Upper lobe of right lung (tissue), 1 donor: ENCODE data around the gene FHAD1. TPM values are rescaled to one million over a fixed set of nuclear protein-coding genes. Genes with fewer than 3 reads are reported as not detected.
A peak's percentile ranks its signal among the peaks of the same experiment; 100 is the strongest.

ENCODE experiments used
- ATAC-seq: fragments of 200-7000 bp; cut with Tn5 transposase; one replicate; pipeline ENCODE4 v1.9.1; 2020; ENCODE audit warnings: mild to moderate bottlenecking, moderate library complexity
- DNase-seq: peaks from one replicate; pipeline ENCODE4 v3.0.0-alpha.2; 2020
- H3K27ac ChIP-seq: fragments of 200-600 bp; one replicate; pipeline ENCODE4 v1.8.0; 2022
- H3K27me3 ChIP-seq: fragments of 200-600 bp; one replicate; pipeline ENCODE4 v1.8.0; 2022; ENCODE audit warnings: mild to moderate bottlenecking
- H3K36me3 ChIP-seq: fragments of 200-600 bp; one replicate; pipeline ENCODE4 v1.8.0; 2022
- H3K4me1 ChIP-seq: fragments of 200-600 bp; one replicate; pipeline ENCODE4 v1.8.0; 2022
- H3K4me3 ChIP-seq: fragments of 200-600 bp; one replicate; pipeline ENCODE4 v1.8.0; 2022; ENCODE audit warnings: mild to moderate bottlenecking
- H3K9me3 ChIP-seq: fragments of 200-600 bp; one replicate; pipeline ENCODE4 v1.8.0; 2022
- CTCF ChIP-seq: fragments of 200-600 bp; IDR thresholded peaks from one replicate; pipeline ENCODE4 v1.8.0; 2022; ENCODE audit warnings: antibody characterized with exemption
- intact Hi-C: fragments of 100-400 bp; cut with DNase I; formaldehyde crosslinking; loops from one replicate; pipeline ENCODE4 v1.11.0; 2022
- total RNA-seq: library from RNA; stranded (reverse); fragmentation: NEBNext Ultra II Directional; extraction: Animal tissue kit (Norgen Biotek cat#: 25700); gene quantifications from one replicate; pipeline ENCODE4 v1.2.1, GENCODE V29; 2021
- donor health status: DM: no; HTN: yes; CAD: no; lungs with severe emphysema.

Gene FHAD1
- total RNA-seq, 1 donor from 2014 or later, result 2.4 TPM

- H3K9me3 ChIP-seq, result no peaks in the 10 kb centered on the region
- H3K27me3 ChIP-seq, result no peaks in the 10 kb centered on the region
- no peak overlapping the region for H3K27ac ChIP-seq
- H3K4me1 ChIP-seq, result peaks cover 4% of the 10 kb centered on the region
- no peak overlapping the region for H3K4me3 ChIP-seq
- no peak for DNase-seq
- TF ChIP-seq CTCF, result no peak
- intact Hi-C loops, result no loop called here
- H3K36me3 ChIP-seq, result no peaks in the 10 kb centered on the region
- no peak for ATAC-seq
Measured at GRCh38 chr1:15225461-15225860, 21.6 kb upstream of the FHAD1 start.

GRCh38 chr1:15226388-15227255 is 20.4 kb upstream of the FHAD1 start:
- intact Hi-C loops, result no loop called here
- ATAC-seq (no peak), DNase-seq (peak; percentile 38)
- Histone ChIP-seq H3K9me3 (no peaks in the 10 kb centered on the region), H3K27me3 (no peaks in the 10 kb centered on the region), H3K4me1 (peaks cover 4% of the 10 kb centered on the region), H3K27ac (no peak overlapping the region), H3K36me3 (no peaks in the 10 kb centered on the region), H3K4me3 (no peak overlapping the region)
- no peak for TF ChIP-seq CTCF

GRCh38 chr1:15229707-15230131 is 17.3 kb upstream of the FHAD1 start:
- Histone ChIP-seq H3K4me1 (no peaks in the 10 kb centered on the region), H3K4me3 (no peak overlapping the region), H3K27ac (no peak overlapping the region), H3K9me3 (no peaks in the 10 kb centered on the region), H3K27me3 (no peaks in the 10 kb centered on the region), H3K36me3 (no peaks in the 10 kb centered on the region)
- intact Hi-C loops, result no loop called here
- ATAC-seq (peak; percentile 34), DNase-seq (peak; percentile 6)
- no peak for TF ChIP-seq CTCF

GRCh38 chr1:15231714-15232201 is 15.3 kb upstream of the FHAD1 start:
- H3K36me3 ChIP-seq, result no peaks in the 10 kb centered on the region
- no peaks in the 10 kb centered on the region for H3K27me3 ChIP-seq
- peak; percentile 79 for ATAC-seq
- H3K4me3 ChIP-seq, result no peak overlapping the region
- H3K27ac ChIP-seq, result no peak overlapping the region
- DNase-seq, result peak; percentile 18
- H3K4me1 ChIP-seq, result no peaks in the 10 kb centered on the region
- H3K9me3 ChIP-seq, result no peaks in the 10 kb centered on the region
- intact Hi-C loops, result no loop called here
- TF ChIP-seq CTCF, result no peak

GRCh38 chr1:15233689-15234088 is 13.3 kb upstream of the FHAD1 start:
- ATAC-seq (no peak), DNase-seq (no peak)
- H3K36me3 ChIP-seq, result no peaks in the 10 kb centered on the region
- no peaks in the 10 kb centered on the region for H3K27me3 ChIP-seq
- H3K4me1 ChIP-seq, result no peaks in the 10 kb centered on the region
- H3K9me3 ChIP-seq, result no peaks in the 10 kb centered on the region
- H3K4me3 ChIP-seq, result no peak overlapping the region
- intact Hi-C loops, result no loop called here
- TF ChIP-seq CTCF, result no peak
- H3K27ac ChIP-seq, result no peak overlapping the region
